WERI-Rb-1 (cell line): Measurements from ENCODE around the gene IQSEC1.

Source experiments
- DNase-seq: peaks from one replicate; pipeline ENCODE4 v3.0.0-alpha.2; 2020
- H3K27ac ChIP-seq: fragments of 250-450 bp; sonication (Bioruptor Pico); 2 replicates; pipeline ENCODE4 v1.5.1; 2020; ENCODE audit warnings: mild to moderate bottlenecking, moderate library complexity
- H3K27me3 ChIP-seq: fragments of 250-450 bp; sonication (Bioruptor Pico); 2 replicates; pipeline ENCODE4 v1.5.1; 2021; ENCODE audit warnings: mild to moderate bottlenecking, low read depth, moderate library complexity; ENCODE audit not compliant: insufficient read depth, severe bottlenecking
- H3K36me3 ChIP-seq: fragments of 250-450 bp; sonication (Bioruptor Pico); 2 replicates; pipeline ENCODE4 v1.5.1; 2020; ENCODE audit warnings: mild to moderate bottlenecking, moderate library complexity
- H3K4me3 ChIP-seq: 2 replicates; pipeline ENCODE4 v1.5.1; 2011; ENCODE audit warnings: low read depth, mild to moderate bottlenecking, control low read depth, low read length
- H3K9me3 ChIP-seq: fragments of 250-450 bp; sonication (Bioruptor Pico); 2 replicates; pipeline ENCODE4 v1.5.1; 2021; ENCODE audit warnings: mild to moderate bottlenecking, moderate library complexity; ENCODE audit not compliant: severe bottlenecking
- CTCF ChIP-seq: IDR thresholded peaks from 2 replicates; pipeline ENCODE4 v1.5.1; 2011; ENCODE audit warnings: low read depth, mild to moderate bottlenecking, control low read depth, inconsistent platforms, low read length

The IQSEC1 gene

GRCh38 chr3:13072239-13072599, 1.0 kb downstream of the IQSEC1 start:
- Histone ChIP-seq H3K27me3 (no peaks in the 10 kb centered on the region), H3K9me3 (no peaks in the 10 kb centered on the region), H3K36me3 (no peaks in the 10 kb centered on the region), H3K4me3 (no peak overlapping the region), H3K27ac (no peak overlapping the region)
- TF ChIP-seq CTCF = no peak
- DNase-seq = no peak

GRCh38 chr3:13071695-13072094, 1.5 kb downstream of the IQSEC1 start:
- H3K4me3 ChIP-seq = no peak overlapping the region
- no peak for DNase-seq
- no peak for TF ChIP-seq CTCF
- H3K27ac ChIP-seq = no peak overlapping the region
- no peaks in the 10 kb centered on the region for H3K9me3 ChIP-seq
- no peaks in the 10 kb centered on the region for H3K36me3 ChIP-seq
- no peaks in the 10 kb centered on the region for H3K27me3 ChIP-seq

- Histone ChIP-seq H3K4me3 (no peak overlapping the region), H3K9me3 (no peaks in the 10 kb centered on the region), H3K27ac (no peak overlapping the region; the same call in 1 of the 2 replicates), H3K36me3 (no peaks in the 10 kb centered on the region), H3K27me3 (no peaks in the 10 kb centered on the region)
- DNase-seq = peak; percentile 46
- TF ChIP-seq CTCF = no peak
These were observed 2.7 kb downstream of the IQSEC1 start for GRCh38 chr3:13070391-13071070.

- no peak for DNase-seq
- H3K9me3 ChIP-seq = no peaks in the 10 kb centered on the region
- no peak overlapping the region for H3K4me3 ChIP-seq
- H3K27ac ChIP-seq = no peak overlapping the region
- H3K36me3 ChIP-seq = no peaks in the 10 kb centered on the region
- H3K27me3 ChIP-seq = no peaks in the 10 kb centered on the region
- no peak for TF ChIP-seq CTCF
These were observed 3.7 kb downstream of the IQSEC1 start for GRCh38 chr3:13069495-13069894.

GRCh38 chr3:13068269-13069010, 4.8 kb downstream of the IQSEC1 start:
- no peaks in the 10 kb centered on the region for H3K9me3 ChIP-seq
- no peaks in the 10 kb centered on the region for H3K27me3 ChIP-seq
- TF ChIP-seq CTCF = peak; percentile 32; the same call in 1 of the 2 replicates
- no peak overlapping the region for H3K27ac ChIP-seq
- DNase-seq = no peak
- no peak overlapping the region for H3K4me3 ChIP-seq
- no peaks in the 10 kb centered on the region for H3K36me3 ChIP-seq

GRCh38 chr3:13067778-13068177, 5.5 kb downstream of the IQSEC1 start:
- Histone ChIP-seq H3K4me3 (no peak overlapping the region), H3K27me3 (no peaks in the 10 kb centered on the region), H3K9me3 (no peaks in the 10 kb centered on the region), H3K36me3 (no peaks in the 10 kb centered on the region), H3K27ac (no peak overlapping the region)
- TF ChIP-seq CTCF = no peak
- DNase-seq = no peak
